GM12878 (cell line): ENCODE results near the gene CD48.

Experiments used
- ATF3 ChIP-seq: IDR thresholded peaks from 2 replicates; pipeline ENCODE4 v1.6.1; 2011; ENCODE audit warnings: low read depth, mild to moderate bottlenecking, low read length, moderate library complexity, borderline replicate concordance; ENCODE audit errors: extremely low read depth
- CTCF ChIP-seq, 3 experiments: IDR thresholded peaks in 2 of 3; conservative IDR thresholded peaks in 1 of 3; 2 replicates each; pipeline ENCODE4 v1.5.1; 2011; ENCODE audit warnings: low read depth in 3 of 3, low read length in 3 of 3, mild to moderate bottlenecking in 3 of 3, control low read depth in 2 of 3, moderate library complexity in 2 of 3, inconsistent platforms in 1 of 3, mixed read lengths in 1 of 3; ENCODE audit not compliant: control insufficient read depth in 2 of 3, insufficient read depth in 1 of 3; ENCODE audit errors: extremely low read depth in 1 of 3

- TF ChIP-seq ATF3, result no peak
- no peak for TF ChIP-seq CTCF (IDR thresholded peaks at IDR 0.05 in 2 of 3, conservative IDR thresholded peaks at IDR 0.05 in 1 of 3; ENCODE audit: control insufficient read depth in 2 of 3, extremely low read depth in 1 of 3, insufficient read depth in 1 of 3, low read depth in 3 of 3, low read length in 3 of 3)
Measured at GRCh38 chr1:160645386-160646130, 66.1 kb downstream of the CD48 start.
